Loucy (cell line): ENCODE measurements around the gene TIAM2.

Source experiments
- EZH2phosphoT487 ChIP-seq: fragments of 200-600 bp; IDR thresholded peaks from 2 replicates; pipeline ENCODE4 v1.6.1; 2018; ENCODE audit warnings: antibody characterized with exemption, mild to moderate bottlenecking, moderate library complexity, borderline replicate concordance
- TF ChIP-seq, protein P1 (sequence below): fragments of 200-600 bp; sonication (generic); conservative IDR thresholded peaks from 2 replicates; pipeline ENCODE4 v1.5.1; 2014; ENCODE audit warnings: mild to moderate bottlenecking, antibody characterized with exemption, low read length

- TF ChIP-seq, protein P1, sequence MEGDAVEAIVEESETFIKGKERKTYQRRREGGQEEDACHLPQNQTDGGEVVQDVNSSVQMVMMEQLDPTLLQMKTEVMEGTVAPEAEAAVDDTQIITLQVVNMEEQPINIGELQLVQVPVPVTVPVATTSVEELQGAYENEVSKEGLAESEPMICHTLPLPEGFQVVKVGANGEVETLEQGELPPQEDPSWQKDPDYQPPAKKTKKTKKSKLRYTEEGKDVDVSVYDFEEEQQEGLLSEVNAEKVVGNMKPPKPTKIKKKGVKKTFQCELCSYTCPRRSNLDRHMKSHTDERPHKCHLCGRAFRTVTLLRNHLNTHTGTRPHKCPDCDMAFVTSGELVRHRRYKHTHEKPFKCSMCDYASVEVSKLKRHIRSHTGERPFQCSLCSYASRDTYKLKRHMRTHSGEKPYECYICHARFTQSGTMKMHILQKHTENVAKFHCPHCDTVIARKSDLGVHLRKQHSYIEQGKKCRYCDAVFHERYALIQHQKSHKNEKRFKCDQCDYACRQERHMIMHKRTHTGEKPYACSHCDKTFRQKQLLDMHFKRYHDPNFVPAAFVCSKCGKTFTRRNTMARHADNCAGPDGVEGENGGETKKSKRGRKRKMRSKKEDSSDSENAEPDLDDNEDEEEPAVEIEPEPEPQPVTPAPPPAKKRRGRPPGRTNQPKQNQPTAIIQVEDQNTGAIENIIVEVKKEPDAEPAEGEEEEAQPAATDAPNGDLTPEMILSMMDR = no peak
- no peak for TF ChIP-seq EZH2phosphoT487
Observed at GRCh38 chr6:154960299-154960843, 34.7 kb upstream of the TIAM2 start.
